Measurements from ENCODE around the gene CLRN2.

The CLRN2 gene

GRCh38 chr4:17557880-17558279, 42.9 kb downstream of the CLRN2 start:
- no peak for TF ChIP-seq POLR2AphosphoS5 (IDR thresholded peaks at IDR 0.05; ENCODE audit: low read depth)
- no peak for TF ChIP-seq SPI1 (IDR thresholded peaks at IDR 0.05; ENCODE audit: borderline replicate concordance, low read depth)
- TF ChIP-seq GABPA (IDR thresholded peaks at IDR 0.05; ENCODE audit: low read depth): no peak
- TF ChIP-seq, protein P1, sequence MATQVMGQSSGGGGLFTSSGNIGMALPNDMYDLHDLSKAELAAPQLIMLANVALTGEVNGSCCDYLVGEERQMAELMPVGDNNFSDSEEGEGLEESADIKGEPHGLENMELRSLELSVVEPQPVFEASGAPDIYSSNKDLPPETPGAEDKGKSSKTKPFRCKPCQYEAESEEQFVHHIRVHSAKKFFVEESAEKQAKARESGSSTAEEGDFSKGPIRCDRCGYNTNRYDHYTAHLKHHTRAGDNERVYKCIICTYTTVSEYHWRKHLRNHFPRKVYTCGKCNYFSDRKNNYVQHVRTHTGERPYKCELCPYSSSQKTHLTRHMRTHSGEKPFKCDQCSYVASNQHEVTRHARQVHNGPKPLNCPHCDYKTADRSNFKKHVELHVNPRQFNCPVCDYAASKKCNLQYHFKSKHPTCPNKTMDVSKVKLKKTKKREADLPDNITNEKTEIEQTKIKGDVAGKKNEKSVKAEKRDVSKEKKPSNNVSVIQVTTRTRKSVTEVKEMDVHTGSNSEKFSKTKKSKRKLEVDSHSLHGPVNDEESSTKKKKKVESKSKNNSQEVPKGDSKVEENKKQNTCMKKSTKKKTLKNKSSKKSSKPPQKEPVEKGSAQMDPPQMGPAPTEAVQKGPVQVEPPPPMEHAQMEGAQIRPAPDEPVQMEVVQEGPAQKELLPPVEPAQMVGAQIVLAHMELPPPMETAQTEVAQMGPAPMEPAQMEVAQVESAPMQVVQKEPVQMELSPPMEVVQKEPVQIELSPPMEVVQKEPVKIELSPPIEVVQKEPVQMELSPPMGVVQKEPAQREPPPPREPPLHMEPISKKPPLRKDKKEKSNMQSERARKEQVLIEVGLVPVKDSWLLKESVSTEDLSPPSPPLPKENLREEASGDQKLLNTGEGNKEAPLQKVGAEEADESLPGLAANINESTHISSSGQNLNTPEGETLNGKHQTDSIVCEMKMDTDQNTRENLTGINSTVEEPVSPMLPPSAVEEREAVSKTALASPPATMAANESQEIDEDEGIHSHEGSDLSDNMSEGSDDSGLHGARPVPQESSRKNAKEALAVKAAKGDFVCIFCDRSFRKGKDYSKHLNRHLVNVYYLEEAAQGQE (IDR thresholded peaks at IDR 0.05; ENCODE audit: insufficient replicate concordance, low read depth): no peak
- TF ChIP-seq, protein P2, sequence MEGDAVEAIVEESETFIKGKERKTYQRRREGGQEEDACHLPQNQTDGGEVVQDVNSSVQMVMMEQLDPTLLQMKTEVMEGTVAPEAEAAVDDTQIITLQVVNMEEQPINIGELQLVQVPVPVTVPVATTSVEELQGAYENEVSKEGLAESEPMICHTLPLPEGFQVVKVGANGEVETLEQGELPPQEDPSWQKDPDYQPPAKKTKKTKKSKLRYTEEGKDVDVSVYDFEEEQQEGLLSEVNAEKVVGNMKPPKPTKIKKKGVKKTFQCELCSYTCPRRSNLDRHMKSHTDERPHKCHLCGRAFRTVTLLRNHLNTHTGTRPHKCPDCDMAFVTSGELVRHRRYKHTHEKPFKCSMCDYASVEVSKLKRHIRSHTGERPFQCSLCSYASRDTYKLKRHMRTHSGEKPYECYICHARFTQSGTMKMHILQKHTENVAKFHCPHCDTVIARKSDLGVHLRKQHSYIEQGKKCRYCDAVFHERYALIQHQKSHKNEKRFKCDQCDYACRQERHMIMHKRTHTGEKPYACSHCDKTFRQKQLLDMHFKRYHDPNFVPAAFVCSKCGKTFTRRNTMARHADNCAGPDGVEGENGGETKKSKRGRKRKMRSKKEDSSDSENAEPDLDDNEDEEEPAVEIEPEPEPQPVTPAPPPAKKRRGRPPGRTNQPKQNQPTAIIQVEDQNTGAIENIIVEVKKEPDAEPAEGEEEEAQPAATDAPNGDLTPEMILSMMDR (IDR thresholded peaks at IDR 0.05; ENCODE audit: insufficient read depth, low read length): no peak
- H3K27me3 ChIP-seq (ENCODE audit: insufficient read depth, poor library complexity, severe bottlenecking): peaks cover 2% of the 10 kb centered on the region
- no peak for DNase-seq (ENCODE audit: low read depth in 1 of 2, low spot score in 1 of 2)
- no peak overlapping the region for H3K27ac ChIP-seq (replicated peaks)
- H3K4me3 ChIP-seq (replicated peaks; ENCODE audit: insufficient read depth, low read length): no peak overlapping the region

DNA sequence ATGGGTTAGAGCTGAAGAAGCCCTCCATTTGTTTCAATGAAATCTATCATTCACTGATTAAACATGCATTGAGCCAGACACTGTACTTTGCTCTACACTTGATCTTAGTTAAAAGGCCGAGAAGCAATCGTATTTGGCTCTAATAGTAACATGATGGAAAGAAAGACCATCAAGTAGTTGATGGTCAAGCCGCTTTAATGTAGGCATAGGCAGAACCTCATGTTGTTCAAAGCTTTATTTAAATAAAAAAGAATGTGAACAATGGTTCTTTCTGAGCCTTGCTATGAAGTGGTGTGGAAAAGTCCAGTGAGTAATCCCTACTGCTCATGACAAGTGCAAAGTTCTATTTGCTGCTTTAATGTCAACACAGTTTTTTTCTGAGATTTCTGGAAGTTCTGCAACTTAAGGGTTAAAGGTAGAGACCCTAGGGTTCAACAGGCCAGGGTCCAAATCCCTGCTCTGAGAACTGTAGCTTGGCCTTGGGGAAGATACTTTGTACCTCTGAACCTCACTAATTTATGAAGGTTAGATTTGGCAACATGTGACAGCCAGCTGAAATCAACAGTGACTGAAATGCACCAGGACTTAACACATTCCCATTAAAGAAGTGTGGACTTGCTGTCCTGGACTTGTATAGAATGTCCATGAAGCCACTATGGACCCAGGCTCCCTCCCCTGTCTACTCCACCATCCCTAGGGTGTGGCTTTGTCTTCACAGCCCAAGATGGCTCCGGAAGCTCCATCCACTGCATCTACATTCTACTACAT, 44.2 kb downstream of the CLRN2 start:
- Histone ChIP-seq H3K4me3 (replicated peaks; ENCODE audit: insufficient read depth, low read length) (no peak overlapping the region), H3K27me3 (ENCODE audit: insufficient read depth, poor library complexity, severe bottlenecking) (peaks cover 2% of the 10 kb centered on the region), H3K27ac (replicated peaks) (no peak overlapping the region)
- TF ChIP-seq, protein P1 (IDR thresholded peaks at IDR 0.05; ENCODE audit: insufficient replicate concordance, low read depth): no peak
- TF ChIP-seq, protein P2 (IDR thresholded peaks at IDR 0.05; ENCODE audit: insufficient read depth, low read length): no peak
- TF ChIP-seq GABPA (IDR thresholded peaks at IDR 0.05; ENCODE audit: low read depth): no peak
- no peak for DNase-seq (ENCODE audit: low read depth in 1 of 2, low spot score in 1 of 2)

DNA sequence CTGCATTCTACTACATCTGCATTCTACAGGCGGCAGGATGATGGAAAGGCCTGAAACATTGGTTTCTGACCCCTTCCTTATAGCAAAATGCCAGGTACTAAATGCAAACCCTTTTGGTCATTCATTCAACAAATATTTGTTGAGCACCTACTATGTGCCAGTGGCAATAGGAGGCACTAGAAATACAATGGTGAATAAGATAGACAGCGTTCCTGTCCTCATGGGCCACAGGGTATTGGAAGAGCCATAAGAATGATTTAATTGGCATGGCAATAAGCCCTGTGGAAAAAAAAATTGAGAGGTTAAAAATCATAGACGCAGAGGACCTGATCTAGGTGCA, 44.7 kb downstream of the CLRN2 start:
- DNase-seq (ENCODE audit: low read depth in 1 of 2, low spot score in 1 of 2): no peak
- H3K27me3 ChIP-seq (ENCODE audit: insufficient read depth, poor library complexity, severe bottlenecking): peaks cover 2% of the 10 kb centered on the region
- no peak overlapping the region for H3K4me3 ChIP-seq (replicated peaks; ENCODE audit: insufficient read depth, low read length)
- no peak overlapping the region for H3K27ac ChIP-seq (replicated peaks)
- TF ChIP-seq SPI1 (IDR thresholded peaks at IDR 0.05; ENCODE audit: borderline replicate concordance, low read depth) (no peak), POLR2AphosphoS5 (IDR thresholded peaks at IDR 0.05; ENCODE audit: low read depth) (no peak), GABPA (IDR thresholded peaks at IDR 0.05; ENCODE audit: low read depth) (no peak)
- TF ChIP-seq, protein P1 (IDR thresholded peaks at IDR 0.05; ENCODE audit: insufficient replicate concordance, low read depth): no peak

Data from HL-60 (cell line).